ENCODE data around the gene PDXK. TPM values are rescaled to one million over a fixed set of nuclear protein-coding genes. Genes with fewer than 3 reads are reported as not detected.

PDXK gene
- total RNA-seq, 4 donors from 2014 or later: 15.9 to 89.8 (median 49.8) TPM

DNA sequence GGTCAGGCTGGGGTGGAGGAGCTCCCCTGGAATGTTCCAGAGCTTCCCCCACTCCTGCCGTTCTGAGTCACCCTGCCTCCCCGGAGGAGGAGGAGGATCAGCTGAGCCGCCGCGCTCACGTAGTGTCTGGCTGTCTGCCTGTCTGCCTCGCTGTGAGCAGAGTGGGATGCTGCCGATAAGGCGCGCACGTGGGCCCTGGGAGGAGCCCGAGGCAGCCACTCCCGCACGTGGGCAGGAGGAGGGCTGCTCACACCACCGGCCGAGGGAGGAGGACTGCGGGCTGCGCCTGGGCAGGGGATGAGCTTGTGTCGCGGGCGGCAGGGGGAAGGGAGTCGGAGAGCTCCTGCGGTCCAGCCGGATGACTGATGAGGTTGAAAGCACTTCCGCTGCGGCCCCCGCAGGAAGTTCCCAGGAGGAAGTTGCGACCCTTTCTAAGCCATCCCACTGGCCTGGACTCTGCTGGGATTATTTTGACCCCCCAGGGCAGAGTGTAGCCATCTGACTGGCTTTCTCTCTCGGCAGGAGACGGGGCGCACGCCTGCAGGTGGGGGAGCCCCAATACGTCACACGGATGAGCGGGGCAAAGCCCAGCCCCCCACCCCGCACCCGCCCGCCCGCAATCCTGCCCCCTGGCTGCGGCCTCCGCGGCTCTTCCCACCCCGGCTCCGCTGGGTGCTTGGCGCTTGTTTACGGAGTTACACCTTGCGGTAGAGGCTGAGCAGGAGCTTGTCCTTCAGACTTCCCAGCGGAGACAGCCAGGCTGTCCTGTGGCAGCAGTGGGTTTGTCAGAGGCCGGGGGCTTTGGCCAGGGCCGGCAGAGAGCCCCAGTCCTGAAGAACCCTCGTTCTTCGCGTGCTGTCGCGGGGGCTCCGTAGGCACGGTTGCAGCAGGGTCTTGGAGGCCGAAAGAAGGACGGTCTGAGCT lies 9.8 kb downstream of the PDXK start:
- peak; percentile 99 for DNase-seq
- intact Hi-C loops (cut with DNase I; ENCODE audit: low total_unique reads): no loop called here
- no peaks in the 10 kb centered on the region for H3K27me3 ChIP-seq
- TF ChIP-seq CTCF (IDR thresholded peaks at IDR 0.05) (peak in 2 of 4 experiments; percentile 56), POLR2A (IDR thresholded peaks at IDR 0.05) (peak; percentile 76 to 86)
- no peaks in the 10 kb centered on the region for H3K36me3 ChIP-seq
- H3K27ac ChIP-seq: peak overlapping the region; percentile 92 to 98
- peaks cover 0 to 34% of the 10 kb centered on the region in 2 donors for H3K4me1 ChIP-seq
- no peaks in the 10 kb centered on the region for H3K9me3 ChIP-seq
- peak overlapping the region; percentile 53 to 55 for H3K4me3 ChIP-seq

DNA sequence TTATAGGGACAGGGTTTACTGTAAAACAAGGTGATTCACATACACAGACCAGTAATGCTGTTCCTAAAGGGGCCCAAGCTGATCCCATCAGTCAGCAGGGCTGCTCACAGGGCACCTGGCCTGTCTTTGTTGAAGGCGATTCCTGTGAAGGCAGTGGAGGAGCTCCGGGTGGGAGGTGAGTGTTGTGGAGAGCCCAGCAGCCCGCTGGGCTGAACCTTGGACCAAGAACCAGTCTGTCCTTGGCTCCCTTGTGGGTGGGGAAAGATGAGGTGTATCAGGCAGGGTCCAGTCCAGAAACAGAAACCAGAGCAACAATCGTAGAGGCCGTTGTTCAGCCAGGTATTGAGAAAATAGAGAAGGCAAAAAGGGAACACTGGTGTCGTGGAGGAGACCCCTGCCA lies 12.5 kb downstream of the PDXK start:
- no peak for DNase-seq
- Histone ChIP-seq H3K27ac (peak overlapping the region; percentile 17 to 40), H3K4me1 (peaks cover 0 to 41% of the 10 kb centered on the region in 2 donors), H3K36me3 (no peaks in the 10 kb centered on the region), H3K4me3 (no peak overlapping the region), H3K27me3 (no peaks in the 10 kb centered on the region), H3K9me3 (no peaks in the 10 kb centered on the region)
- intact Hi-C loops (cut with DNase I; ENCODE audit: low total_unique reads): no loop called here
- no peak for TF ChIP-seq CTCF (IDR thresholded peaks at IDR 0.05)
- no peak for TF ChIP-seq POLR2A (IDR thresholded peaks at IDR 0.05)

DNA sequence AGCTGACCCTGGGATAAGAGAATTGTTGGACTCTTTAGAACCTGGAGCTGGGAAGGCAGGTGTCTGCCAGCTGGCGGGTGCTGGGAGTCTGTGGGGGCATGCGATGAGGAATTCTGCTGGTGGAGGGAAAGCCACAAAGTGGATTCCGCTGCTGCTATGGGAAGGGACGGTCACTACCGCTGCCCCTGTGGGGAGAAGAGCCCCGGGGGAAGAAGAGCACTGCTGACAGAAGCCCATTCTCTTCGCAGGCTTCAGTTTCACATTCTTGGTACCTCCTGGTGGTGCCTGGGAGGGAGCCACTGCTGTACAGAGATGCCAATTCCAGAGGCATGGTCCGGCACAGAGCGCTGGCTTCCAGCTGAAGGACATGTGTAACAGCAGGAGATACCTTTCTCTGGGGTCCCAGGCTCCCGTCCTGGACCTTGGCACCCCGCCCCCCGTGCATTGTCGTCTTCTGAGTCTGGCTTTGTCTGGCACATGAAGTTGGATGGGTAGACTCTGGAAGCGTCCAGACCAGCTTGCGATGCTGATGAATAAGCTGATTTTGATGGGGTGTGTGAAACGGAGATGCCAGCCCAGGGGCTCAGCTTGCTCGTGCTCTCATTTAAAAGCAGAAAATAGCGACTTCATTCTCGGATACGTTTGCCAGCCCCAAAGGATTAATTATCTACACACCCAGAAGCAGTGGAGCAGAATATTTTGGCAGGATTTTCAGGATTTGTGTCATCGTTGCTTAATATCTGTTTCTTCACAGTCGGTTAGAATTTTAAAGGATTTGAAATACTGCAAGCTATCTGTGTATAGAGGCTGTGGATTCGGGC lies 13.2 kb downstream of the PDXK start:
- Histone ChIP-seq H3K9me3 (no peaks in the 10 kb centered on the region), H3K4me1 (peaks cover 0 to 34% of the 10 kb centered on the region in 2 donors), H3K36me3 (no peaks in the 10 kb centered on the region), H3K27ac (peak overlapping the region; percentile 17 to 40), H3K4me3 (no peak overlapping the region), H3K27me3 (no peaks in the 10 kb centered on the region)
- intact Hi-C loops (cut with DNase I; ENCODE audit: low total_unique reads): no loop called here
- no peak for DNase-seq
- TF ChIP-seq CTCF (IDR thresholded peaks at IDR 0.05) (no peak), POLR2A (IDR thresholded peaks at IDR 0.05) (no peak)

- Histone ChIP-seq H3K36me3 (no peaks in the 10 kb centered on the region), H3K27me3 (no peaks in the 10 kb centered on the region), H3K27ac (peak overlapping the region; percentile 13 to 22), H3K9me3 (no peaks in the 10 kb centered on the region), H3K4me3 (no peak overlapping the region), H3K4me1 (peaks cover 0 to 25% of the 10 kb centered on the region in 2 donors)
- intact Hi-C loops (cut with DNase I; ENCODE audit: low total_unique reads): no loop called here
- no peak for DNase-seq
- TF ChIP-seq CTCF (IDR thresholded peaks at IDR 0.05) (no peak), POLR2A (IDR thresholded peaks at IDR 0.05) (no peak)
Observed at GRCh38 chr21:43733060-43733459, 14.1 kb downstream of the PDXK start.

All from uterus (tissue), 4 donors.